Coronary artery (tissue), 2 donors: ENCODE data around the gene BACH2.

Source experiments
- DNase-seq: peaks from one replicate; pipeline ENCODE4 v3.0.0-alpha.2; 2017; ENCODE audit warnings: low spot score
- H3K27ac ChIP-seq, 2 donors: fragments of 200-600 bp; sonication (generic); one replicate each; pipeline ENCODE4 v1.5.1; 2016 to 2019
- H3K4me3 ChIP-seq: fragments of 200-600 bp; sonication (generic); 2 replicates; pipeline ENCODE4 v1.5.1; 2016; ENCODE audit warnings: mild to moderate bottlenecking, moderate library complexity
- TF ChIP-seq, protein P1 (sequence below): fragments of 200-600 bp; sonication (generic); IDR thresholded peaks from one replicate; pipeline ENCODE4 v1.5.1; 2019; ENCODE audit warnings: antibody characterized with exemption

Gene BACH2

DNA sequence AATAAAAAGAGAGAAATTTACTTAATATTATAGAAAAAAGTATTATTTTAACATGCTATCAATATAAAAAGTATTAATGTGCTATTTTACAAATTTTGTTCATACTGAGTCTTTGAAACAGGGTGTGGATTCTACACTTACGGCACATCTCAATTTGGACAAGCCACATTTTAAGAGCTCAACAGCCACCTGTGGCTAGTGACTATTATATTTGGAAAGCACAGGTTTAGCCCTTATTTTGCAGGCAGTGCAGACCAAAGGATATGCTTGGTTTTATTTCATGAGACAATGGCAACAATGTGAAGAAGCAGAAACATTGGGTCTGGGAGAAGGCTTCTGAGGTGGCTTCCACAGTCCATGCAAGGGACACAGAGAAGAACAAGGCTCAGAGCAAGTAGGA is 74.6 kb downstream of the BACH2 start:
- no peak overlapping the region for H3K27ac ChIP-seq
- no peak for DNase-seq
- TF ChIP-seq, protein P1, sequence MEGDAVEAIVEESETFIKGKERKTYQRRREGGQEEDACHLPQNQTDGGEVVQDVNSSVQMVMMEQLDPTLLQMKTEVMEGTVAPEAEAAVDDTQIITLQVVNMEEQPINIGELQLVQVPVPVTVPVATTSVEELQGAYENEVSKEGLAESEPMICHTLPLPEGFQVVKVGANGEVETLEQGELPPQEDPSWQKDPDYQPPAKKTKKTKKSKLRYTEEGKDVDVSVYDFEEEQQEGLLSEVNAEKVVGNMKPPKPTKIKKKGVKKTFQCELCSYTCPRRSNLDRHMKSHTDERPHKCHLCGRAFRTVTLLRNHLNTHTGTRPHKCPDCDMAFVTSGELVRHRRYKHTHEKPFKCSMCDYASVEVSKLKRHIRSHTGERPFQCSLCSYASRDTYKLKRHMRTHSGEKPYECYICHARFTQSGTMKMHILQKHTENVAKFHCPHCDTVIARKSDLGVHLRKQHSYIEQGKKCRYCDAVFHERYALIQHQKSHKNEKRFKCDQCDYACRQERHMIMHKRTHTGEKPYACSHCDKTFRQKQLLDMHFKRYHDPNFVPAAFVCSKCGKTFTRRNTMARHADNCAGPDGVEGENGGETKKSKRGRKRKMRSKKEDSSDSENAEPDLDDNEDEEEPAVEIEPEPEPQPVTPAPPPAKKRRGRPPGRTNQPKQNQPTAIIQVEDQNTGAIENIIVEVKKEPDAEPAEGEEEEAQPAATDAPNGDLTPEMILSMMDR: no peak
- H3K4me3 ChIP-seq: no peak overlapping the region

GRCh38 chr6:90221403-90221802 is 75.2 kb downstream of the BACH2 start:
- DNase-seq: no peak
- TF ChIP-seq, protein P1: no peak
- H3K27ac ChIP-seq: no peak overlapping the region
- no peak overlapping the region for H3K4me3 ChIP-seq

DNA sequence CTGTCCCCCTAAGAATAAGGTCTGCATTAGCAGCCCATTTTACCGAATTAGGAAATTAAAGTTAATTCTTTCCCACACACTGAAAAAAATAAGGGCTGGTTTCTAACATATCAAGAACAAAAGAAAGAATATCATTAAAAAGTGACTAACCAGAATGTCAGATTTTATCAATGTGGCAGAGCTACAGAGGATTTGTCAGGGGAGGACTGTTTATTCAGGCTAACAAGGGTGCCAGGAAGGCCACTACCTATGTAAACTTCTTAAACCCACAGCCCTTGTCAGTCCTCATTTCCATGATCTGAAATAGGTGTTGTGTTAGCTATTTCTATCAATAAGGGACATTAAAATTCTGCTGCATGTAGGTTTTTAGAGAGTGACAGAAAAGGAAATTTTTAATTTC is 76.4 kb downstream of the BACH2 start:
- H3K4me3 ChIP-seq: no peak overlapping the region
- TF ChIP-seq, protein P1: no peak
- DNase-seq: no peak
- no peak overlapping the region for H3K27ac ChIP-seq

GRCh38 chr6:90219209-90219985 is 77.2 kb downstream of the BACH2 start:
- no peak for DNase-seq
- TF ChIP-seq, protein P1: no peak
- peak overlapping the region; percentile 83 to 84 for H3K27ac ChIP-seq
- H3K4me3 ChIP-seq: peak overlapping the region; percentile 50

DNA sequence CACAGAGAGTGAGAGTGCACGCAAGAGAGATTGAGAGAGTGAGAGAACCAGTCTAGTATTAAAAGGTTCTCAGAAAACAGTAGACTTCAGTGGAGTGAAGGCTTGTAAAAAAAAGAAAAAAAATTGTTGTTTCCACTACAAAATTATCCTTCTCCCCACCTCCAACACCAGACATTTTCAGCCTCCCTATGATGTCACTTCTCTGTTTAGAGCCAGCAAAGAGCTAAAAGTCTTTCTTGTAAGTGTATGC is 77.8 kb downstream of the BACH2 start:
- Histone ChIP-seq H3K4me3 (peak overlapping the region; percentile 50), H3K27ac (peak overlapping the region; percentile 83 to 84)
- TF ChIP-seq, protein P1: no peak
- DNase-seq: no peak

DNA sequence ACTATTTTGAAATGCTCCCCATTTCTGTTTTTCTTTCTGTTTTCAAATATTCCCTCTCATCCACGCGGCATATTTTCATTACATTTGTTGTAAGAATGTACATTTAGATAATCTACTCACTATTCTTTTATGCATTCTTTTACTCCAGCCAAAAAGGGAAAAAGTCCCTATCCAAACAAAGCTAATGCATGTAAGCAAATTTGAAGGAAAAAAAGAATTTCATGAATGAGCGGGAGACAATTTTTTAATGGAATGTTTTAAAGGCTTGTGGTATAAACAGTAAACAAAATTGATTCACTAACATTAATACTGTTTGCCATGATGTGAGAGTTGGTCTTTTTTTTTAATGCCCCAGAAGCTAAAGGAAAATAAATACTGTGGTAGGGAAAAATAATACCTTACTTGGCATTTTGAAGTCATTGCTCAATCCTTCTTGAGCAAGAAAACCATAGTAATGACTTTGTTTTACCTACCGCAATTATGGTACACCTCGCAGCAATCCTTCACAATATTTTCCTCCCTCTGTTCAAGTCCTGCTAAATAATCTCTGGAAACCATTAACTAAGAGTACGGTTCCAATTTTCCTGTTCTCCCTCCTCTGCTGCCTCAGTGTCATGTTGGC is 79.0 kb downstream of the BACH2 start:
- peak overlapping the region; percentile 83 to 84 for H3K27ac ChIP-seq
- DNase-seq: no peak
- peak overlapping the region; percentile 50 for H3K4me3 ChIP-seq
- TF ChIP-seq, protein P1: no peak
